ENCODE data around the gene GTF2F1. TPM values are rescaled to one million over a fixed set of nuclear protein-coding genes. Genes with fewer than 3 reads are reported as not detected.
A peak's percentile ranks its signal among the peaks of the same experiment; 100 is the strongest.
"Not testable (repeated sequence)": the region's sequence is repeated elsewhere in the genome, so short reads cannot be mapped to it uniquely, and the experiment has no call there.

Gene GTF2F1
- total RNA-seq, 2 donors from 2014 or later: 53.8 to 56.1 TPM

GRCh38 chr19:6360445-6360844, 32.5 kb downstream of the GTF2F1 start:
- ATAC-seq (replicated peaks); H3K4me1 Mint-ChIP-seq; H3K27me3 Mint-ChIP-seq; H3K9me3 Mint-ChIP-seq: not testable (repeated sequence)
- Mint-ChIP-seq H3K27ac (peak overlapping the region; percentile 88), H3K4me3 (peak overlapping the region; percentile 87), H3K36me3 (ENCODE audit: low read depth) (peaks cover 39% of the 10 kb centered on the region)

DNA sequence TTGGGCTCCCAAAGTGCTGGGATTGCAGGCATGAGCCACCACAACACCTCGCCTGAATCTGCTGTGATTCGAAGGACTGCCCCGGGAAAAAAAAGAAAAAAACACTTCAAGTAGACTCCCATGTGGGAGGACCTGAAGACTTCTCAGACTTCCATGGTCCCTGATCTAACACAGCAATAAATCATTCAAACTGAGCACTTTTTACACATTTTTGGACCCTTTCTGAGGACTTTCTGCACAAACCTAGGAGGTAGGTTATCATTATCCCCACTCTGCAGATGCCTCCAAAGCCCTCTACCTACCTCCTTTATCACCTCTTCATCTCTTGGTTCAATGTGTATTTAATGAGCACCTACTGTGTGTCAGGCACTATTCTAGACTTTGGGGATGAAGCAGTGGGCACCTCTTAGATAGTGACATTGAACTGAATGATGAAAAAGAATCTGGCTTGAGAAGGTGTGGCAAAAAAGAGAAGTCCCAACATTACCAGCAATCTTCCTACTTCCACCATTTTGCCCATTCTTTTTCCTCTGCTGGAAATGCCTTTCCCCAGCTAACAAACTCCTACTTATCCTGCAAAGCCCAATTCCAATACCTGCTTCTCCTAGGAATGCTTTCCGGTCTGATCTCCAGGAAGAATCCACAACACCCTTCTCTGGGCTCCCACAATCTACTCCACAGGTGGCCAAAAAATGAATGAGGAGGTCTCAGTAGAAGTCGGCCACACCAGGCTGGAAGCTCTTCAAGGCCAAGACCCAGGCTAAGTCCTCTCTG, 33.2 kb downstream of the GTF2F1 start:
- Mint-ChIP-seq H3K27me3 (no peaks in the 10 kb centered on the region), H3K4me1 (peaks cover 6% of the 10 kb centered on the region), H3K9me3 (no peaks in the 10 kb centered on the region), H3K27ac (no peak overlapping the region), H3K4me3 (peak overlapping the region; percentile 25), H3K36me3 (ENCODE audit: low read depth) (peaks cover 32% of the 10 kb centered on the region)
- no peak for ATAC-seq (replicated peaks)

DNA sequence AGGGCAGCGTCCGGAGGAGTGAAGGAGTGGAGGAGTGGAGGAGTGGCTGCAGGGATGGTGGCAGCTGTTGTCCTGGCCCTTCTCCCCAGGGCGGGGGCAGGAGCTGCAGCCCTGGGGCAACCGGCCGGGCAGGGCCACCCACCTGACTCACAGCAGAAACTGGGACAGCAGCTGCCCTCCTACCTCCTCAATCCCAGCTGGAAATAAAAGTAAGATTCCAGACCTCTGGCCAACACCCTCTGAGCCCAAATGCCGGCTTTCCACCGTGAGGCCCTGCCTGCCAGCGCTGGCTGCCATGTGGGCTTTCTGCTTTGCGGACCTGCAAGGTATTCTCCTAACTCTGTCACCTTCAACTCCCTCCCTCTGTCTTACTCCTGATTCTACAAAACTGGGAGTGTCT, 35.0 kb downstream of the GTF2F1 start:
- Mint-ChIP-seq H3K27ac (no peak overlapping the region), H3K27me3 (no peaks in the 10 kb centered on the region), H3K4me3 (no peak overlapping the region), H3K36me3 (ENCODE audit: low read depth) (peaks cover 15% of the 10 kb centered on the region), H3K9me3 (no peaks in the 10 kb centered on the region), H3K4me1 (peaks cover 6% of the 10 kb centered on the region)
- ATAC-seq (replicated peaks): no peak

- ATAC-seq (replicated peaks): no peak
- H3K4me1 Mint-ChIP-seq: no peaks in the 10 kb centered on the region
- H3K9me3 Mint-ChIP-seq: no peaks in the 10 kb centered on the region
- H3K27me3 Mint-ChIP-seq: no peaks in the 10 kb centered on the region
- no peak overlapping the region for H3K4me3 Mint-ChIP-seq
- no peak overlapping the region for H3K27ac Mint-ChIP-seq
- H3K36me3 Mint-ChIP-seq (ENCODE audit: low read depth): peaks cover 14% of the 10 kb centered on the region
These were observed 35.8 kb downstream of the GTF2F1 start for GRCh38 chr19:6357174-6357573.

GRCh38 chr19:6355321-6356040, 37.5 kb downstream of the GTF2F1 start:
- H3K27ac Mint-ChIP-seq; H3K27me3 Mint-ChIP-seq; ATAC-seq (replicated peaks); H3K4me1 Mint-ChIP-seq; H3K4me3 Mint-ChIP-seq; H3K9me3 Mint-ChIP-seq: not testable (repeated sequence)
- peaks cover 11% of the 10 kb centered on the region for H3K36me3 Mint-ChIP-seq (ENCODE audit: low read depth)

- H3K9me3 Mint-ChIP-seq: no peaks in the 10 kb centered on the region
- H3K4me3 Mint-ChIP-seq: no peak overlapping the region
- no peaks in the 10 kb centered on the region for H3K4me1 Mint-ChIP-seq
- no peak for ATAC-seq (replicated peaks)
- no peak overlapping the region for H3K27ac Mint-ChIP-seq
- H3K36me3 Mint-ChIP-seq (ENCODE audit: low read depth): peaks cover 11% of the 10 kb centered on the region
- H3K27me3 Mint-ChIP-seq: no peaks in the 10 kb centered on the region
These were observed 38.8 kb downstream of the GTF2F1 start for GRCh38 chr19:6354098-6354674.

DNA sequence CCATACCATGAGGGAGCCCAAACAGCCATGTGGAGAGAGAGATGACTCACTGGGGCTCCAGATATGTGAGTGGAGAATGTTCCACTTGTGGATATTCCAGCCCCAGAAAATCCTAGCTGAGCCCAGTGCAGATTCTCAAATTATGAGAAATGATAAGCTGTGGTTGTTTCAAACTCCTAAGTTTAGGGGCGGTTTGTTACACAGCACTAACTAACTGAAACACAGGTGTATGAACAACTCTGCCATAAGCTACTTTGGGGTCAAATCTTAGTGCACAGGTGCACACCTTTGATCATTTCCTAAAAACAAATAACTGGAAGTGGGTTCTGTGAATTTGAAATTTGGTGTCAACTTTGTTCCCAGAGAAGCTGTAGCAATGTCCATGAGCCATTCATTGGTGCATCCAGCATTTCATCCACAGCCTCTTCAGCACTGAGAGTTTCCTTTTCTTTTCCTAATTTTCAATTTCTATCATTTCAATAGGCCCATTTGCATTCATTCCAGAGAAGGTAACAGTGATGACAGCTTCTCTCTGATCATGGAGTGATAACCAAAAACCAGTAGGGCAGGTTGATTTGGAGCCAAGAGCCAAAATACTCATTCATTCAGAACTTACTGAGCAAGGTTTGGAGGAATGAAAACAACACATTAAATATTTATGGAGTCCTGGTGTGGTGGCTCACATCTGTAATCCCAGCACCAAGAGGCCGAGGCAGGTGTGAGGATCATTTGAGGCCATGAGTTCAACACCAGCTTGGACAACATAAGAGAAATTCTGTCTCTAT, 40.4 kb downstream of the GTF2F1 start:
- no peak overlapping the region for H3K27ac Mint-ChIP-seq
- no peak for ATAC-seq (replicated peaks)
- peaks cover 11% of the 10 kb centered on the region for H3K36me3 Mint-ChIP-seq (ENCODE audit: low read depth)
- H3K4me1 Mint-ChIP-seq: no peaks in the 10 kb centered on the region
- no peaks in the 10 kb centered on the region for H3K9me3 Mint-ChIP-seq
- no peaks in the 10 kb centered on the region for H3K27me3 Mint-ChIP-seq
- H3K4me3 Mint-ChIP-seq: no peak overlapping the region

- ATAC-seq (replicated peaks): no peak
- no peak overlapping the region for H3K27ac Mint-ChIP-seq
- H3K4me1 Mint-ChIP-seq: no peaks in the 10 kb centered on the region
- H3K4me3 Mint-ChIP-seq: no peak overlapping the region
- no peaks in the 10 kb centered on the region for H3K9me3 Mint-ChIP-seq
- peaks cover 11% of the 10 kb centered on the region for H3K36me3 Mint-ChIP-seq (ENCODE audit: low read depth)
- no peaks in the 10 kb centered on the region for H3K27me3 Mint-ChIP-seq
These were observed 42.3 kb downstream of the GTF2F1 start for GRCh38 chr19:6350688-6351087.

DNA sequence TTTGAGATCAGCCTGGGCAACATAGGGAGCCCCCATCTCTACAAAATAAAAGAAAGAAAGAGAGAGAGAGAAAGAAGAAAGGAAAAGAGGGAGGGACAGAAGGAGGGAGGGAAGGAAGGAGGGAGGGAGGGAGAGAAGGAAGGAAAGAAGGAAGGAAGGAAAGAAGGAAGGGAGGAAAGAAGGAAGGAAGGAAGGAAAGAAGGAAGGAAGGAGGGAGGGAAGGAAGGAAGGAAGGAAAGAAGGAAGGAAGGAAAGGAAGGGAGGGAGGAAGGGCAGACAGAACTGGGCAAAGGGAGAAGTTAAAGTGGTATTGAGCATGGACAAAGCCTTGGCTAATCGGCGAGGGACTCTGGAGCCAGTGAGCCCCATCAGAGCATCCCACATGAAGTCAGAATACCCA, 43.7 kb downstream of the GTF2F1 start:
- Mint-ChIP-seq H3K36me3 (ENCODE audit: low read depth) (peaks cover 11% of the 10 kb centered on the region), H3K27ac (peak overlapping the region; percentile 67)
- ATAC-seq (replicated peaks); H3K27me3 Mint-ChIP-seq; H3K4me3 Mint-ChIP-seq; H3K9me3 Mint-ChIP-seq; H3K4me1 Mint-ChIP-seq: not testable (repeated sequence)

- no peaks in the 10 kb centered on the region for H3K9me3 Mint-ChIP-seq
- H3K4me1 Mint-ChIP-seq: peaks cover 5% of the 10 kb centered on the region
- peak overlapping the region; percentile 29 for H3K4me3 Mint-ChIP-seq
- H3K36me3 Mint-ChIP-seq (ENCODE audit: low read depth): no peaks in the 10 kb centered on the region
- no peaks in the 10 kb centered on the region for H3K27me3 Mint-ChIP-seq
- ATAC-seq (replicated peaks): peak; percentile 65
- peak overlapping the region; percentile 70 for H3K27ac Mint-ChIP-seq
These were observed 49.5 kb downstream of the GTF2F1 start for GRCh38 chr19:6343462-6343861.

DNA sequence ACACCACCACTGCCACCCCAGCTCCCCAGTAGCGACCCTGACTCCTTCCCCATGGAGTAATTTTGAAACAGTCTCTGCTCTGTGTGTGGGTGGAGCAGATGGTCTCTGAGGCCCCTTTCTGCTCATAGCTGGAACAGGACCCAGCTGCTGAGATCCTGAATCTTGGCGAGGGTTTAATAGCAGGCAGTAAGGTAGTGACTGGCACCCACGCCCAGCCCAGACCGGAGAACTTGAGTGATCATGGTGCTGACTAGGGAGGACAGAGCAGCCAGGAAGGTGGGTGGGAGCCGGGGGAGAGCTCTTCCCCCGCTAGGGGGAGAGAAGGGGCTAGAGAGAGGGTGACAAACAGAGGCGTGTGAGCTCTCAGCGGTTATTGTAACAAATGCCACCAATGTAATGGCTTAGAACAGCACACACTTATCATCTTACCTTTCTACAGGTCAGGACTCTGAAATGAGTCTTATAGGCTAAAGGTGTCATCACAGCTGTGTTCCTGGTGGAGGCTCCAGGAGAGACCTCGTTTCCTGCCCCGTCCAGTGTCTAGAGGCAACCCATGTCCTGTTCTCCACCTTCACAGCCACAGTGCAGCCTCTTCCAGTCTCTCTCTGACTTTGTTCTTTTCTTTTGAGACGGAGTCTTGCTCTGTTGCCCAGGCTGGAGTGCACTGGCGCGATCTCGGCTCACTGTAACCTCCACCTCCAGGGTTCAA, 52.3 kb downstream of the GTF2F1 start:
- no peak overlapping the region for H3K4me3 Mint-ChIP-seq
- peaks cover 5% of the 10 kb centered on the region for H3K4me1 Mint-ChIP-seq
- no peaks in the 10 kb centered on the region for H3K27me3 Mint-ChIP-seq
- ATAC-seq (replicated peaks): peak; percentile 42
- H3K36me3 Mint-ChIP-seq (ENCODE audit: low read depth): no peaks in the 10 kb centered on the region
- no peaks in the 10 kb centered on the region for H3K9me3 Mint-ChIP-seq
- peak overlapping the region; percentile 54 for H3K27ac Mint-ChIP-seq

GRCh38 chr19:6334490-6335285, 58.3 kb downstream of the GTF2F1 start:
- no peaks in the 10 kb centered on the region for H3K36me3 Mint-ChIP-seq (ENCODE audit: low read depth)
- no peaks in the 10 kb centered on the region for H3K4me1 Mint-ChIP-seq
- ATAC-seq (replicated peaks): no peak
- no peak overlapping the region for H3K4me3 Mint-ChIP-seq
- no peak overlapping the region for H3K27ac Mint-ChIP-seq
- H3K9me3 Mint-ChIP-seq: no peaks in the 10 kb centered on the region
- H3K27me3 Mint-ChIP-seq: no peaks in the 10 kb centered on the region

GRCh38 chr19:6333439-6333838, 59.5 kb downstream of the GTF2F1 start, which contains the start of gene ACER1:
TSS of gene ACER1 (minus strand) at chr19:6333612. CDS start at chr19:6333551, 61 bp downstream.
- no peak for ATAC-seq (replicated peaks)
- Mint-ChIP-seq H3K27me3 (no peaks in the 10 kb centered on the region), H3K4me3 (no peak within 1 kb of the TSS), H3K9me3 (no peaks in the 10 kb centered on the region), H3K36me3 (ENCODE audit: low read depth) (no peaks in the 10 kb centered on the region), H3K4me1 (no peaks in the 10 kb centered on the region), H3K27ac (no peak within 1 kb of the TSS)

Measured in activated T-helper 17 cell treated with anti-CD3 and anti-CD28 coated beads, Interleukin-2, amount 50 U/mL, for 72 hours (primary cell).